Measurements from ENCODE around the gene RTN1. TPM values are rescaled to one million over a fixed set of nuclear protein-coding genes. Genes with fewer than 3 reads are reported as not detected.
A peak's percentile ranks its signal among the peaks of the same experiment; 100 is the strongest.

Gene RTN1
- total and polyA plus RNA-seq, 2 of the 8 experiments (the other 6 are each of a cell fraction or from before 2014, with no cell fraction given) = 2.8 to 4.9 TPM

DNA sequence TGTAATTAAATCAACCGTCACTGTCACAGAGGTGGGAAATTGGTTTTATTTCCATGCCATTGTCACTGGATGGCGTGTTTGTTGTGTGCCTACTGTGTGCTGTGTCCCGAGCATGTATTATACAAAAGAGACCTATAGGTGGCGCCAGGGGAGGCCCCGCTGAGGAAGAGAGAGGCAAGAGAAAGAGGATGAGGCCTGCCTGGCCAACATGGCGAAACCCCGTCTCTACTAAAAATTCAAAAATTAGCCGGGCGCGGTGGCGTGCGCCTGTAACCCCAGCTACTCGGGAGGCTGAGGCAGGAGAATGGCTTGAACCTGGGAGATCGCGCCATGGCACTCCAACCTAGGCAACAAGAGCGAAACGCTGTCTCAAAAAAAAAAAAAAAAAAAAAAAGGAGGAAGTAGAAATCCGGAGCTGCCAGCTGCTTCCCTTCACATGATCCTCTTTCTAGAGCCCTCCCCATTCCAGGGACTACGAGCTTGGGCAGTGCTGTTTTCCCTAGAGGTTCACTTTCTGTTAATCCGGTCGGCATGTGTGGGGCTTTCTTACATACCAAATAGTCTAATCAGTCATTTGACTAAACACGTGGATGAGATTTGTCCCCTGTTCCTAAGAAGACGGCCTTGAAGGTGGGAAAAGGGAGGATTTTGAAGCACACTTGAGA lies 287.6 kb downstream of the RTN1 start:
- Histone ChIP-seq H2BK20ac (ENCODE audit: low read length) (no peak overlapping the region), H2AK5ac (ENCODE audit: low read depth, low read length) (no peak overlapping the region), H3K14ac (ENCODE audit: insufficient read length) (no peak overlapping the region), H3K4me1 (replicated peaks in 1 of 4; ENCODE audit: control insufficient read depth in 3 of 4, insufficient read depth in 4 of 4, low read length in 3 of 4) (no peaks in the 10 kb centered on the region; a peak in 1 of 7 replicates), H3K9me3 (ENCODE audit: insufficient read depth in 2 of 2, low read depth in 1 of 2, low read length in 1 of 2) (no peaks in the 10 kb centered on the region), H3K79me2 (ENCODE audit: control insufficient read depth in 1 of 2, insufficient read depth in 2 of 2, low read length in 2 of 2) (no peaks in the 10 kb centered on the region), H2BK120ac (replicated peaks; ENCODE audit: low read depth, low read length) (no peak overlapping the region), H3K79me1 (ENCODE audit: low read depth, low read length) (no peaks in the 10 kb centered on the region), H3K36me3 (ENCODE audit: control insufficient read depth in 2 of 4, insufficient read depth in 4 of 4, low read length in 3 of 4) (no peaks in the 10 kb centered on the region), H4K8ac (ENCODE audit: extremely low read depth, insufficient read depth, low read length) (peak overlapping the region; percentile 83; the same call in 1 of the 2 replicates), H2BK5ac (ENCODE audit: low read depth, low read length) (no peak overlapping the region), H2AFZ (ENCODE audit: low read length) (peak overlapping the region; percentile 95; the same call in 1 of the 2 replicates), H4K5ac (ENCODE audit: insufficient read length, low read depth, low read length) (no peak overlapping the region), H3K9ac (replicated peaks in 1 of 4; ENCODE audit: extremely low read depth in 1 of 4, low read depth in 3 of 4, low read length in 3 of 4) (no peak overlapping the region), H2BK15ac (ENCODE audit: low read length) (no peak overlapping the region), H4K91ac (replicated peaks; ENCODE audit: insufficient read length, low read length) (no peak overlapping the region), H3K23me2 (ENCODE audit: low read depth, low read length) (no peaks in the 10 kb centered on the region), H3K18ac (ENCODE audit: extremely low read depth, low read length) (no peak overlapping the region), H2BK12ac (ENCODE audit: low read depth, low read length) (no peak overlapping the region), H4K20me1 (replicated peaks in 1 of 2; ENCODE audit: control insufficient read depth in 1 of 2, insufficient read depth in 2 of 2, low read length in 2 of 2) (no peaks in the 10 kb centered on the region), H3K4me2 (ENCODE audit: insufficient read depth in 1 of 2, low read depth in 2 of 2, low read length in 2 of 2) (no peak overlapping the region), H3K4ac (replicated peaks; ENCODE audit: insufficient read length, low read depth, low read length) (no peak overlapping the region), H3K56ac (replicated peaks; ENCODE audit: insufficient read length, low read depth, low read length) (no peak overlapping the region), H3K27ac (ENCODE audit: low read depth, low read length) (no peak overlapping the region), H3K23ac (ENCODE audit: insufficient read length) (no peak overlapping the region), H3K4me3 (ENCODE audit: extremely low read depth in 1 of 4, insufficient read depth in 2 of 4, low read depth in 3 of 4, low read length in 4 of 4) (no peak overlapping the region), H3K27me3 (replicated peaks in 1 of 4; ENCODE audit: control insufficient read depth in 3 of 4, extremely low read depth in 1 of 4, insufficient read depth in 3 of 4, low read length in 3 of 4) (no peaks in the 10 kb centered on the region)
- CTCF ChIA-PET (ENCODE audit: partially characterized antibody) = interaction anchor here (0.5 to 2.4 kb wide), 10 partner anchors 9 to 562 kb away, joined by 3 to 8 read pairs (median 4); no protein-coding TSS in a partner anchor
- TF ChIP-seq RAD21 (IDR thresholded peaks at IDR 0.05 in 1 of 2, conservative IDR thresholded peaks at IDR 0.05 in 1 of 2; ENCODE audit: low read depth in 2 of 2, low read length in 2 of 2) (peak; percentile 41 to 52), JUND (IDR thresholded peaks at IDR 0.05; ENCODE audit: low read length) (no peak)
- TF ChIP-seq, protein P1, sequence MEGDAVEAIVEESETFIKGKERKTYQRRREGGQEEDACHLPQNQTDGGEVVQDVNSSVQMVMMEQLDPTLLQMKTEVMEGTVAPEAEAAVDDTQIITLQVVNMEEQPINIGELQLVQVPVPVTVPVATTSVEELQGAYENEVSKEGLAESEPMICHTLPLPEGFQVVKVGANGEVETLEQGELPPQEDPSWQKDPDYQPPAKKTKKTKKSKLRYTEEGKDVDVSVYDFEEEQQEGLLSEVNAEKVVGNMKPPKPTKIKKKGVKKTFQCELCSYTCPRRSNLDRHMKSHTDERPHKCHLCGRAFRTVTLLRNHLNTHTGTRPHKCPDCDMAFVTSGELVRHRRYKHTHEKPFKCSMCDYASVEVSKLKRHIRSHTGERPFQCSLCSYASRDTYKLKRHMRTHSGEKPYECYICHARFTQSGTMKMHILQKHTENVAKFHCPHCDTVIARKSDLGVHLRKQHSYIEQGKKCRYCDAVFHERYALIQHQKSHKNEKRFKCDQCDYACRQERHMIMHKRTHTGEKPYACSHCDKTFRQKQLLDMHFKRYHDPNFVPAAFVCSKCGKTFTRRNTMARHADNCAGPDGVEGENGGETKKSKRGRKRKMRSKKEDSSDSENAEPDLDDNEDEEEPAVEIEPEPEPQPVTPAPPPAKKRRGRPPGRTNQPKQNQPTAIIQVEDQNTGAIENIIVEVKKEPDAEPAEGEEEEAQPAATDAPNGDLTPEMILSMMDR (IDR thresholded peaks at IDR 0.05; ENCODE audit: control extremely low read depth in 1 of 3, insufficient read depth in 1 of 3, low read depth in 1 of 3, low read length in 3 of 3) = peak; percentile 55 to 69 (median 66)
- DNase-seq (ENCODE audit: low read depth in 1 of 2, low spot score in 2 of 2) (peak in 1 of 2 experiments; percentile 67), FAIRE-seq (no peak)
- POLR2A ChIA-PET (ENCODE audit: partially characterized antibody) = no interaction called here
- WGBS, 2 experiments (ENCODE audit: extremely low coverage in 1 of 2, insufficient coverage in 1 of 2, insufficient read length in 1 of 2, insufficient replicate concordance in 2 of 2, low coverage in 1 of 2, low lambda C conversion rate in 2 of 2, missing lambda C conversion rate in 1 of 2) = 86% methylated on average over 20 of the region's 23 CpGs; no CpG with 5 or more reads in 1 of the 2 experiments

Data from H1 (cell line).